Measurements from ENCODE around the gene TGM3. TPM values are rescaled to one million over a fixed set of nuclear protein-coding genes. Genes with fewer than 3 reads are reported as not detected.

The TGM3 gene
- total RNA-seq, 6 experiments from 2014 or later = 0.09 to 0.15 TPM; not detected in 4

- Mint-ChIP-seq H3K36me3 (ENCODE audit: low read depth) (peaks cover 7% of the 10 kb centered on the region), H3K27ac (no peak overlapping the region), H3K4me1 (ENCODE audit: low read depth) (peaks cover 18% of the 10 kb centered on the region), H3K9me3 (peaks cover 9% of the 10 kb centered on the region), H3K4me3 (no peak overlapping the region), H3K27me3 (ENCODE audit: insufficient read depth) (peaks cover 5% of the 10 kb centered on the region)
- no peak for DNase-seq
- no peak for TF ChIP-seq CTCF (IDR thresholded peaks at IDR 0.05)
Measured at GRCh38 chr20:2253256-2253655, 42.5 kb upstream of the TGM3 start.

- no peak for DNase-seq
- Mint-ChIP-seq H3K4me3 (no peak overlapping the region), H3K36me3 (ENCODE audit: low read depth) (peaks cover 7% of the 10 kb centered on the region), H3K4me1 (ENCODE audit: low read depth) (peaks cover 18% of the 10 kb centered on the region), H3K27ac (no peak overlapping the region), H3K27me3 (ENCODE audit: insufficient read depth) (peaks cover 3% of the 10 kb centered on the region), H3K9me3 (peaks cover 9% of the 10 kb centered on the region)
- no peak for TF ChIP-seq CTCF (IDR thresholded peaks at IDR 0.05)
Measured at GRCh38 chr20:2254333-2254732, 41.5 kb upstream of the TGM3 start.

DNA sequence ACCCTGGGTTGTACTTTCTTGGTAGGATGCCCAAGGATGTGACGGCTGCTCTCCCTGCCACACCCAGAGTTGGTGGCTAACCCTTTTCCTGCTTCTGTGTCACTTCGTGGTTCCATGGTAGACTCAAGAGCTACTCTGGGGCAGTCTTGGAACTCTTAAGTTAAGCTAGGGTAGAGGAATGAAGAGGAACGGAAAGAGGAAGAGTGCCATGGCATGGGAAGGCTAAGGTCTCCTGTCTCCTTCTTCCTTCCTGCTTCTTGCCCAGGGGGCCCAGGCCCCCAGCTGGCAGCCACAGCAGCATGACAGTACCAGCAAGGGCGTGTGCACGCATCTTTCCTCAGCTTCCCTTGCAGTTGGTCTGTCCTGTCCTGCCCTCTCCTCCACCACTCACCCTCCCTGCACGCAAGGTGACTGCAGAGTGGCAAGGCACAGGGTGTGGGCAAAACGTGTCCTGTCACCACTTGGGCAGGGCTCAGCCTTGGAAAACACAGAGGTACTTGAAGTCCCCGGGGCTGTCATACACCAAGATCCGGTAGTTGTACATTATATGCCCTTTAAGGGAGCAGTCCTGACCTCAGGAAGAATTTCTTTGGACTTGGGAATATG lies 39.8 kb upstream of the TGM3 start:
- no peak overlapping the region for H3K4me3 Mint-ChIP-seq
- H3K27ac Mint-ChIP-seq = no peak overlapping the region
- peaks cover 9% of the 10 kb centered on the region for H3K9me3 Mint-ChIP-seq
- DNase-seq = no peak
- TF ChIP-seq CTCF (IDR thresholded peaks at IDR 0.05) = no peak
- H3K4me1 Mint-ChIP-seq (ENCODE audit: low read depth) = peaks cover 29% of the 10 kb centered on the region
- peaks cover 3% of the 10 kb centered on the region for H3K27me3 Mint-ChIP-seq (ENCODE audit: insufficient read depth)
- H3K36me3 Mint-ChIP-seq (ENCODE audit: low read depth) = peaks cover 7% of the 10 kb centered on the region

- H3K27ac Mint-ChIP-seq = no peak overlapping the region
- TF ChIP-seq CTCF (IDR thresholded peaks at IDR 0.05) = no peak
- H3K36me3 Mint-ChIP-seq (ENCODE audit: low read depth) = 0 out of 2 replicates have a peak, but pooled peaks cover under 1% of the 10 kb centered on the region
- no peak overlapping the region for H3K4me3 Mint-ChIP-seq
- H3K4me1 Mint-ChIP-seq (ENCODE audit: low read depth) = peaks cover 25% of the 10 kb centered on the region
- H3K27me3 Mint-ChIP-seq (ENCODE audit: insufficient read depth) = peaks cover 3% of the 10 kb centered on the region
- no peak for DNase-seq
- 0 out of 2 replicates have a peak, but pooled peaks cover 2% of the 10 kb centered on the region for H3K9me3 Mint-ChIP-seq
Measured at GRCh38 chr20:2259731-2260130, 36.1 kb upstream of the TGM3 start.

GRCh38 chr20:2260250-2260649 lies 35.6 kb upstream of the TGM3 start:
- Mint-ChIP-seq H3K9me3 (no peaks in the 10 kb centered on the region), H3K4me1 (ENCODE audit: low read depth) (peaks cover 20% of the 10 kb centered on the region), H3K4me3 (no peak overlapping the region), H3K27ac (no peak overlapping the region), H3K36me3 (ENCODE audit: low read depth) (no peaks in the 10 kb centered on the region), H3K27me3 (ENCODE audit: insufficient read depth) (peaks cover 3% of the 10 kb centered on the region)
- no peak for DNase-seq
- TF ChIP-seq CTCF (IDR thresholded peaks at IDR 0.05) = no peak

Measured in HFFc6 (cell line).